ENCODE results near the gene KRTAP5-6.

KRTAP5-6 gene

GRCh38 chr11:1734641-1735081 is 37.7 kb downstream of the KRTAP5-6 start:
- DNase-seq: no peak

- DNase-seq: no peak
These were observed 38.3 kb downstream of the KRTAP5-6 start for GRCh38 chr11:1735271-1735670.

GRCh38 chr11:1736447-1736992 is 39.5 kb downstream of the KRTAP5-6 start:
- DNase-seq: no peak

GRCh38 chr11:1737080-1737757 is 40.2 kb downstream of the KRTAP5-6 start:
- no peak for DNase-seq

- DNase-seq: no peak
These were observed 41.4 kb downstream of the KRTAP5-6 start for GRCh38 chr11:1738380-1738779.

GRCh38 chr11:1739576-1739975 is 42.6 kb downstream of the KRTAP5-6 start:
- no peak for DNase-seq

- DNase-seq: no peak
These were observed 44.0 kb downstream of the KRTAP5-6 start for GRCh38 chr11:1740786-1741530.

GRCh38 chr11:1741741-1742140 is 44.7 kb downstream of the KRTAP5-6 start:
- no peak for DNase-seq

- DNase-seq: no peak
These were observed 45.4 kb downstream of the KRTAP5-6 start for GRCh38 chr11:1742371-1742770.

- no peak for DNase-seq
These were observed 46.0 kb downstream of the KRTAP5-6 start for GRCh38 chr11:1742869-1743584.

GRCh38 chr11:1743585-1744136 is 46.7 kb downstream of the KRTAP5-6 start:
- DNase-seq: no peak

- no peak for DNase-seq
These were observed 47.3 kb downstream of the KRTAP5-6 start for GRCh38 chr11:1744137-1744886.

- no peak for DNase-seq
These were observed 48.1 kb downstream of the KRTAP5-6 start for GRCh38 chr11:1744891-1745700.

GRCh38 chr11:1745701-1746320 is 48.8 kb downstream of the KRTAP5-6 start:
- DNase-seq: no peak

GRCh38 chr11:1746511-1746931 is 49.5 kb downstream of the KRTAP5-6 start:
- no peak for DNase-seq

- no peak for DNase-seq
These were observed 50.2 kb downstream of the KRTAP5-6 start for GRCh38 chr11:1746956-1747752.
